HG03095 (cell line): Measurements from ENCODE around the gene HS3ST3B1.
A peak's percentile ranks its signal among the peaks of the same experiment; 100 is the strongest.

Experiments
- ATAC-seq: cut with Tn5 transposase; IDR thresholded peaks from one replicate; pipeline ENCODE4 v1.9.1; 2021; ENCODE audit warnings: moderate library complexity; ENCODE audit not compliant: unreplicated experiment

The HS3ST3B1 gene

GRCh38 chr17:14300575-14301278 is at the start of gene HS3ST3B1:
Gene HS3ST3B1 (plus strand): TSS chr17:14301081. CDS start chr17:14301519, 438 bp downstream.
- ATAC-seq: peak; percentile 80

- ATAC-seq: no peak
These were observed 39.5 kb upstream of the HS3ST3B1 start for GRCh38 chr17:14261406-14261805.

GRCh38 chr17:14268264-14268663 is 32.6 kb upstream of the HS3ST3B1 start:
- no peak for ATAC-seq

GRCh38 chr17:14269473-14269872 is 31.4 kb upstream of the HS3ST3B1 start:
- ATAC-seq: no peak

- ATAC-seq: no peak
These were observed 30.4 kb upstream of the HS3ST3B1 start for GRCh38 chr17:14270508-14270907.

- no peak for ATAC-seq
These were observed 24.2 kb upstream of the HS3ST3B1 start for GRCh38 chr17:14276535-14277250.

- no peak for ATAC-seq
These were observed 19.4 kb upstream of the HS3ST3B1 start for GRCh38 chr17:14281530-14281929.

- no peak for ATAC-seq
These were observed 18.2 kb upstream of the HS3ST3B1 start for GRCh38 chr17:14282726-14283125.

GRCh38 chr17:14289162-14289561 is 11.7 kb upstream of the HS3ST3B1 start:
- no peak for ATAC-seq

- ATAC-seq: no peak
These were observed 6.0 kb upstream of the HS3ST3B1 start for GRCh38 chr17:14294876-14295275.

GRCh38 chr17:14295676-14296075 is 5.2 kb upstream of the HS3ST3B1 start:
- no peak for ATAC-seq

GRCh38 chr17:14296166-14296910 is 4.5 kb upstream of the HS3ST3B1 start:
- no peak for ATAC-seq

- no peak for ATAC-seq
These were observed 3.6 kb upstream of the HS3ST3B1 start for GRCh38 chr17:14297161-14297851.

- ATAC-seq: no peak
These were observed 2.5 kb upstream of the HS3ST3B1 start for GRCh38 chr17:14298221-14298946.

- no peak for ATAC-seq
These were observed 2.0 kb upstream of the HS3ST3B1 start for GRCh38 chr17:14298947-14299279.

- no peak for ATAC-seq
These were observed 1.4 kb upstream of the HS3ST3B1 start for GRCh38 chr17:14299280-14300141.

- peak; percentile 6 for ATAC-seq
These were observed 604 bp downstream of the HS3ST3B1 start for GRCh38 chr17:14301279-14302090.

- ATAC-seq: no peak
These were observed 1.2 kb downstream of the HS3ST3B1 start for GRCh38 chr17:14302091-14302430.
